HFF-Myc (cell line): Measurements from ENCODE around the gene GPRASP2.
A peak's percentile ranks its signal among the peaks of the same experiment; 100 is the strongest.

ENCODE experiments used
- DNase-seq: peaks from one replicate; pipeline ENCODE4 v3.0.0-alpha.2; 2011; ENCODE audit warnings: low read depth; ENCODE audit errors: extremely low read depth
- H3K4me3 ChIP-seq: replicated peaks from 2 replicates; pipeline ENCODE4 v1.5.1; 2011; ENCODE audit warnings: low read depth, mild to moderate bottlenecking, control low read depth, low read length
- CTCF ChIP-seq: IDR thresholded peaks from 2 replicates; pipeline ENCODE4 v1.5.1; 2012; ENCODE audit warnings: mild to moderate bottlenecking, low read depth, low read length, control low read depth; ENCODE audit errors: missing control alignments

The GPRASP2 gene

DNA sequence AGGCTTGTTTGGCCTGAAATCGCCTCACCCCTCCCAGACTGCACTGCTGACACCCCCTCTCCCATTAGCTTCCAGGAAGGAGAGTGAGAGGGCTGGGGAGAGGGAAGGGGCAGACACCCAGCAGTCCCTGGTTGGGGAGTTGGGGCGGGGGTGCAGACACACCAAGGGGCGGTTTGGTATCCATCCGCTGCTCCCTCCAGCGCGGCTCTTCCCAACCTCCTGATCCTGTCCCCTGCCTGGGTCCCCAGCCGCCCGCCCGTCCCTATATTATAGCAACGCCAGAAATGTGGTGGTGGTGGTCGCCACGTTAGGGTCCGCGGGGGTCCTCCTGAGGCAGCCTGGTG, 33.2 kb downstream of the GPRASP2 start:
- TF ChIP-seq CTCF, result no peak
- no peak for DNase-seq
- peak overlapping the region; percentile 42 for H3K4me3 ChIP-seq

DNA sequence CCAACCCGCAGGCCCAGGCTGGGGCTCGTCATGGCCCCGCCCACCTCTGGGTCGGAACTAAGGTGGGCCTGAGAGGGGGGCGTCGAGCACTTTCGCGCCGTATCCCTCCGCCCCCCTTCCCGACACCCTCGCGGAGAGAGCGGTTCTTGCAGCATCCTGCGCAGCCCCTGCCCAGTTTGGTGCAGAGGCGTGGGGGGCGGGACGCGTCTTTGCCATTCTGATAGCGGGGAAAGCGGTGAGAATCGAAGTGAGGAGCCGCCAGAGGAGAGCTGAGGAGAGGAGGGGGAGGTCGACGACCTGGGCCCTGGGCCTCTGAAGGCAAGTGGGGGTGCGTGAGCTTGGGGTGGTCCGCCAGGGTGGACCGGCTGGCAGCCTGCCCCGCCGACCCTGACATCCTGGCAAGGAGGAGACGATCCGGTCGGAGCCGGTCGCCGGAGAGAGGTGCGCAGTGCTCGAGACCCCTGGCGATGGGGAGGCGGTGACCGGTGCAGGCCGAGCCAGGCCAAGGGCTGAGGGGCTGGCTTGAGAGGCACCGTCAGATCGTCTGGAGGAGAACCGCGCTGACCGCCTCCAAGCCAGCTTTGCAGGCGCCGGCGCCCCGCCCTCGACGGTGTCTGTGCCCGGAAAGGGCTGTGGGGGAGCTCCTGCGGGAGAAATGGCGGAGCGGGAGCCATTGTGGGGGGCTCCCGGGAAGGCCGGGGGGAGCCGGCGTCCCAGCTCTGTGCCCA, 33.8 kb downstream of the GPRASP2 start:
- DNase-seq, result no peak
- no peak for TF ChIP-seq CTCF
- peak overlapping the region; percentile 42 for H3K4me3 ChIP-seq

- TF ChIP-seq CTCF, result no peak
- DNase-seq, result peak; percentile 27
- H3K4me3 ChIP-seq, result no peak overlapping the region
Observed at GRCh38 chrX:102765217-102765616, 53.0 kb downstream of the GPRASP2 start.

- DNase-seq, result peak; percentile 27
- H3K4me3 ChIP-seq, result no peak overlapping the region
- TF ChIP-seq CTCF, result no peak
Observed at GRCh38 chrX:102765809-102766208, 53.6 kb downstream of the GPRASP2 start.

- DNase-seq, result no peak
- TF ChIP-seq CTCF, result no peak
- no peak overlapping the region for H3K4me3 ChIP-seq
Observed at GRCh38 chrX:102767287-102767686, 55.0 kb downstream of the GPRASP2 start.
